Measurements from ENCODE around the gene TMPRSS13. TPM values are rescaled to one million over a fixed set of nuclear protein-coding genes. Genes with fewer than 3 reads are reported as not detected.

Gene TMPRSS13
- total and polyA plus RNA-seq, 2 of the 13 experiments (the other 11 are each of a cell fraction or from before 2014, with no cell fraction given): not detected

DNA sequence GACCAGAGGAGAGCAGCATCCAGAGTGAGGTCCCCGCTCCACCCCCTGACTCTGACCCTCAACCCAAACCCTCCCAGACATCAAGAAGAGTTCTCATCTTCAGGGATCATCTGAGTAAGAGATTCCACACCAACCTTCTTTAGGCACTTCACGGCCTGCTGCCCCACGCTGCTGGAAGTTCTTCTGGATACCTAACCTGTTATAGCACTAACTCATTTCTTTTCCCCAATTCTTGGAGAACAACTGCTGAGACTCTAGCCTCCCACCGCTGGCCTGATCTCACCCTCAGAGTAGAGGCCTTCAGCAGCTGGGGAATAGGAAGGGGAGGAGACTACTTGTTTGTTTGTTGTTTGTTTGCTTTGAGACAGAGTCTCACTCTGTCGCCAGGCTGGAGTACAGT lies 7.3 kb downstream of the TMPRSS13 start:
- no peaks in the 10 kb centered on the region for H3K79me2 ChIP-seq (ENCODE audit: insufficient read depth, low read length)
- ATAC-seq (no peak), FAIRE-seq (no peak), DNase-seq (ENCODE audit: low spot score) (no peak)
- H3K9ac ChIP-seq (ENCODE audit: insufficient read depth, low read depth, low read length): no peak overlapping the region
- H3K4me1 ChIP-seq (ENCODE audit: insufficient read depth, low read length): no peaks in the 10 kb centered on the region
- no peak overlapping the region for H3K4me3 ChIP-seq (replicated peaks in 1 of 3; ENCODE audit: insufficient read depth in 1 of 3, low read depth in 2 of 3, low read length in 3 of 3)
- no TSS peak for BruUV-seq (replicated peaks)
- ChIA-PET CTCF (ENCODE audit: low intra/inter-chr PET ratio, low total read pairs) (no interaction called here), POLR2A (no interaction called here)
- WGBS (ENCODE audit: low lambda C conversion rate): 27% methylated on average over 3 of the region's 5 CpGs
- no peaks in the 10 kb centered on the region for H4K20me1 ChIP-seq (ENCODE audit: insufficient read depth, low read length)
- no peak overlapping the region for H3K27ac ChIP-seq (ENCODE audit: extremely low read length, insufficient read depth, low read length)
- no peaks in the 10 kb centered on the region for H3K9me3 ChIP-seq (ENCODE audit: low read length)
- intact Hi-C loops (cut with micrococcal nuclease; ENCODE audit: unreplicated experiment): no loop called here
- H3K27me3 ChIP-seq (ENCODE audit: control insufficient read depth in 1 of 2, insufficient read depth in 2 of 2, low read length in 2 of 2): peaks cover 4 to 29% of the 10 kb centered on the region in 2 experiments; a peak in 3 of 5 replicates
- no peaks in the 10 kb centered on the region for H3K36me3 ChIP-seq (replicated peaks in 1 of 2; ENCODE audit: control insufficient read depth in 1 of 2, insufficient read depth in 2 of 2, low read length in 2 of 2)
- no peak overlapping the region for H2AFZ ChIP-seq (ENCODE audit: low read length)
- TF ChIP-seq PRDM10 (CRISPR knock-in tag; IDR thresholded peaks at IDR 0.05; ENCODE audit: low read depth) (no peak), POLR2AphosphoS5 (IDR thresholded peaks at IDR 0.05; ENCODE audit: low read depth, low read length) (no peak), ZNF7 (CRISPR knock-in tag; IDR thresholded peaks at IDR 0.05) (no peak)
- TF ChIP-seq, protein P1, sequence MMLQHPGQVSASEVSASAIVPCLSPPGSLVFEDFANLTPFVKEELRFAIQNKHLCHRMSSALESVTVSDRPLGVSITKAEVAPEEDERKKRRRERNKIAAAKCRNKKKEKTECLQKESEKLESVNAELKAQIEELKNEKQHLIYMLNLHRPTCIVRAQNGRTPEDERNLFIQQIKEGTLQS (CRISPR knock-in tag; IDR thresholded peaks at IDR 0.05): no peak
- in situ Hi-C loops (cut with HindIII; ENCODE audit: extremely low pct_ligation_motif_present, low pct_unique_long_range_greater_than_20kb): no loop called here
- H3K4me2 ChIP-seq (ENCODE audit: low read depth, low read length): no peak overlapping the region

- ChIA-PET POLR2A (no interaction called here), CTCF (ENCODE audit: low intra/inter-chr PET ratio, low total read pairs) (no interaction called here)
- 0% methylated on average over 2 of the region's 2 CpGs for WGBS (ENCODE audit: low lambda C conversion rate)
- Histone ChIP-seq H3K4me3 (replicated peaks in 1 of 3; ENCODE audit: insufficient read depth in 1 of 3, low read depth in 2 of 3, low read length in 3 of 3) (no peak overlapping the region), H3K9ac (ENCODE audit: insufficient read depth, low read depth, low read length) (no peak overlapping the region), H3K27ac (ENCODE audit: extremely low read length, insufficient read depth, low read length) (no peak overlapping the region), H3K27me3 (ENCODE audit: control insufficient read depth in 1 of 2, insufficient read depth in 2 of 2, low read length in 2 of 2) (peaks cover 4 to 33% of the 10 kb centered on the region in 2 experiments; a peak in 4 of 5 replicates), H3K4me2 (ENCODE audit: low read depth, low read length) (no peak overlapping the region), H2AFZ (ENCODE audit: low read length) (no peak overlapping the region), H3K4me1 (ENCODE audit: insufficient read depth, low read length) (no peaks in the 10 kb centered on the region), H3K79me2 (ENCODE audit: insufficient read depth, low read length) (no peaks in the 10 kb centered on the region), H3K36me3 (replicated peaks in 1 of 2; ENCODE audit: control insufficient read depth in 1 of 2, insufficient read depth in 2 of 2, low read length in 2 of 2) (no peaks in the 10 kb centered on the region), H3K9me3 (ENCODE audit: low read length) (no peaks in the 10 kb centered on the region), H4K20me1 (ENCODE audit: insufficient read depth, low read length) (no peaks in the 10 kb centered on the region)
- no peak for FAIRE-seq
- ATAC-seq: no peak
- DNase-seq (ENCODE audit: low spot score): no peak
- intact Hi-C loops (cut with micrococcal nuclease; ENCODE audit: unreplicated experiment): no loop called here
- in situ Hi-C loops (cut with HindIII; ENCODE audit: extremely low pct_ligation_motif_present, low pct_unique_long_range_greater_than_20kb): no loop called here
- BruUV-seq (replicated peaks): no TSS peak
- TF ChIP-seq, protein P2, sequence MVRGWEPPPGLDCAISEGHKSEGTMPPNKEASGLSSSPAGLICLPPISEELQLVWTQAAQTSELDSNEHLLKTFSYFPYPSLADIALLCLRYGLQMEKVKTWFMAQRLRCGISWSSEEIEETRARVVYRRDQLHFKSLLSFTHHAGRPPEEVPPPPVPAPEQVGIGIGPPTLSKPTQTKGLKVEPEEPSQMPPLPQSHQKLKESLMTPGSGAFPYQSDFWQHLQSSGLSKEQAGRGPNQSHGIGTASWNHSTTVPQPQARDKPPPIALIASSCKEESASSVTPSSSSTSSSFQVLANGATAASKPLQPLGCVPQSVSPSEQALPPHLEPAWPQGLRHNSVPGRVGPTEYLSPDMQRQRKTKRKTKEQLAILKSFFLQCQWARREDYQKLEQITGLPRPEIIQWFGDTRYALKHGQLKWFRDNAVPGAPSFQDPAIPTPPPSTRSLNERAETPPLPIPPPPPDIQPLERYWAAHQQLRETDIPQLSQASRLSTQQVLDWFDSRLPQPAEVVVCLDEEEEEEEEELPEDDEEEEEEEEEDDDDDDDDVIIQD (CRISPR knock-in tag; IDR thresholded peaks at IDR 0.05; ENCODE audit: low read depth): no peak
- TF ChIP-seq MTA1 (CRISPR knock-in tag; IDR thresholded peaks at IDR 0.05; ENCODE audit: borderline replicate concordance) (no peak), NFYC (CRISPR knock-in tag; IDR thresholded peaks at IDR 0.05) (no peak), NFKBIZ (CRISPR knock-in tag; IDR thresholded peaks at IDR 0.05) (no peak)
- TF ChIP-seq, protein P3, sequence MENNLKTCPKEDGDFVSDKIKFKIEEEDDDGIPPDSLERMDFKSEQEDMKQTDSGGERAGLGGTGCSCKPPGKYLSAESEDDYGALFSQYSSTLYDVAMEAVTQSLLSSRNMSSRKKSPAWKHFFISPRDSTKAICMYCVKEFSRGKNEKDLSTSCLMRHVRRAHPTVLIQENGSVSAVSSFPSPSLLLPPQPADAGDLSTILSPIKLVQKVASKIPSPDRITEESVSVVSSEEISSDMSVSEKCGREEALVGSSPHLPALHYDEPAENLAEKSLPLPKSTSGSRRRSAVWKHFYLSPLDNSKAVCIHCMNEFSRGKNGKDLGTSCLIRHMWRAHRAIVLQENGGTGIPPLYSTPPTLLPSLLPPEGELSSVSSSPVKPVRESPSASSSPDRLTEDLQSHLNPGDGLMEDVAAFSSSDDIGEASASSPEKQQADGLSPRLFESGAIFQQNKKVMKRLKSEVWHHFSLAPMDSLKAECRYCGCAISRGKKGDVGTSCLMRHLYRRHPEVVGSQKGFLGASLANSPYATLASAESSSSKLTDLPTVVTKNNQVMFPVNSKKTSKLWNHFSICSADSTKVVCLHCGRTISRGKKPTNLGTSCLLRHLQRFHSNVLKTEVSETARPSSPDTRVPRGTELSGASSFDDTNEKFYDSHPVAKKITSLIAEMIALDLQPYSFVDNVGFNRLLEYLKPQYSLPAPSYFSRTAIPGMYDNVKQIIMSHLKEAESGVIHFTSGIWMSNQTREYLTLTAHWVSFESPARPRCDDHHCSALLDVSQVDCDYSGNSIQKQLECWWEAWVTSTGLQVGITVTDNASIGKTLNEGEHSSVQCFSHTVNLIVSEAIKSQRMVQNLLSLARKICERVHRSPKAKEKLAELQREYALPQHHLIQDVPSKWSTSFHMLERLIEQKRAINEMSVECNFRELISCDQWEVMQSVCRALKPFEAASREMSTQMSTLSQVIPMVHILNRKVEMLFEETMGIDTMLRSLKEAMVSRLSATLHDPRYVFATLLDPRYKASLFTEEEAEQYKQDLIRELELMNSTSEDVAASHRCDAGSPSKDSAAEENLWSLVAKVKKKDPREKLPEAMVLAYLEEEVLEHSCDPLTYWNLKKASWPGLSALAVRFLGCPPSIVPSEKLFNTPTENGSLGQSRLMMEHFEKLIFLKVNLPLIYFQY (CRISPR knock-in tag; IDR thresholded peaks at IDR 0.05; ENCODE audit: borderline replicate concordance): no peak
Measured at GRCh38 chr11:117921456-117921855, 7.7 kb downstream of the TMPRSS13 start.

All from HepG2 (cell line).